Epithelial cell of esophagus (primary cell): ENCODE results near the gene ANXA2R.
"Not testable (repeated sequence)": the region's sequence is repeated elsewhere in the genome, so short reads cannot be mapped to it uniquely, and the experiment has no call there.

ENCODE experiments used
- DNase-seq: peaks from one replicate; pipeline ENCODE4 v3.0.0; 2010; ENCODE audit warnings: low read depth
- H3K4me3 ChIP-seq: 2 replicates; pipeline ENCODE4 v1.5.1; 2011; ENCODE audit warnings: mild to moderate bottlenecking, low read length, control low read depth
- CTCF ChIP-seq: IDR thresholded peaks from 2 replicates; pipeline ENCODE4 v1.5.1; 2011; ENCODE audit warnings: low read depth, mild to moderate bottlenecking, low read length, control low read depth, inconsistent platforms; ENCODE audit not compliant: insufficient read depth; ENCODE audit errors: missing control alignments

Gene ANXA2R

GRCh38 chr5:43065387-43065947, 25.3 kb upstream of the ANXA2R start:
- TF ChIP-seq CTCF: no peak
- DNase-seq: peak; percentile 38
- peak overlapping the region; percentile 95 for H3K4me3 ChIP-seq

GRCh38 chr5:43063721-43064171, 23.6 kb upstream of the ANXA2R start:
- no peak overlapping the region for H3K4me3 ChIP-seq
- no peak for TF ChIP-seq CTCF
- DNase-seq: peak; percentile 38

GRCh38 chr5:43061352-43062075, 21.4 kb upstream of the ANXA2R start:
- TF ChIP-seq CTCF: no peak
- DNase-seq: no peak
- H3K4me3 ChIP-seq: no peak overlapping the region

GRCh38 chr5:43060020-43060419, 19.9 kb upstream of the ANXA2R start:
- DNase-seq, H3K4me3 ChIP-seq: not testable (repeated sequence)

- DNase-seq, H3K4me3 ChIP-seq: not testable (repeated sequence)
Measured at GRCh38 chr5:43055098-43055497, 15.0 kb upstream of the ANXA2R start.

- TF ChIP-seq CTCF: no peak
- no peak overlapping the region for H3K4me3 ChIP-seq
- no peak for DNase-seq
Measured at GRCh38 chr5:43051684-43052083, 11.6 kb upstream of the ANXA2R start.

- DNase-seq: no peak
- no peak for TF ChIP-seq CTCF
- no peak overlapping the region for H3K4me3 ChIP-seq
Measured at GRCh38 chr5:43050384-43050783, 10.3 kb upstream of the ANXA2R start.

- DNase-seq: no peak
- no peak overlapping the region for H3K4me3 ChIP-seq
- TF ChIP-seq CTCF: no peak
Measured at GRCh38 chr5:43049236-43049635, 9.1 kb upstream of the ANXA2R start.
